Left ventricle myocardium inferior (tissue), 1 donor: Measurements from ENCODE around the gene GPR157. TPM values are rescaled to one million over a fixed set of nuclear protein-coding genes. Genes with fewer than 3 reads are reported as not detected.

ENCODE experiments used
- DNase-seq: peaks from one replicate; pipeline ENCODE4 v3.0.0-alpha.2; 2020
- H3K27ac ChIP-seq: fragments of 200-600 bp; replicated peaks from 2 replicates; pipeline ENCODE4 v1.8.0; 2021
- H3K27me3 ChIP-seq: fragments of 200-600 bp; 2 replicates; pipeline ENCODE4 v1.8.0; 2021; ENCODE audit warnings: low read depth
- H3K36me3 ChIP-seq: fragments of 200-600 bp; 2 replicates; pipeline ENCODE4 v1.8.0; 2021
- H3K4me1 ChIP-seq: fragments of 200-600 bp; 2 replicates; pipeline ENCODE4 v1.8.0; 2021
- H3K4me3 ChIP-seq: fragments of 200-600 bp; 2 replicates; pipeline ENCODE4 v1.8.0; 2021; ENCODE audit warnings: mild to moderate bottlenecking, moderate library complexity
- H3K9me3 ChIP-seq: fragments of 200-600 bp; replicated peaks from 2 replicates; pipeline ENCODE4 v1.8.0; 2021
- intact Hi-C: fragments of 100-400 bp; cut with micrococcal nuclease; formaldehyde crosslinking; loops from one replicate; pipeline ENCODE4 v1.11.0; 2022
- total RNA-seq: library from RNA; stranded (reverse); fragmentation: NEBNext Ultra II Directional; extraction: Animal tissue kit (Norgen Biotek cat#: 25700); gene quantifications from one replicate; pipeline ENCODE4 v1.2.1, GENCODE V29; 2021
- TF ChIP-seq, protein P1 (sequence below): fragments of 200-600 bp; IDR thresholded peaks from 2 replicates; pipeline ENCODE4 v1.8.0; 2021; ENCODE audit warnings: antibody characterized with exemption, mild to moderate bottlenecking, borderline replicate concordance
- donor health status: DM: no; HTN: yes; CAD: no; lungs with severe emphysema.

The GPR157 gene
- total RNA-seq, 1 donor from 2014 or later = 48.4 TPM

DNA sequence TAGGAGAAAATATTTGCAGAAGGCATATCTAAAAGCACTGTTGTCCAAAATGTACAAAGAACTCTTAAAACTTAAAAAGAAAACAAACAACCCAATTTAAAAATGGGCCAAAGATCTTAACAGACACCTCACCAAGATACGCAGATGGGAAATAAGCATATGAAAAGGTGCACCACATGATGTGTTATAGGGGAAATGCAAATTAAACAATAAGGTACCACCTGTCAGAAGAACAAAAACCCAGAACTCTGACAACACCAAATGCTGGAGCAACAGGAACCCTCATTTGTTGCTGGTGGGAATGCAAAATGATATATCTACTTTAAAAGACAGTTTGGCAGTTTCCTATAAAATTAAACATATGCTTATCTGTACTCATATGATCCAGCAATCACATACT is 77.5 kb downstream of the GPR157 start:
- intact Hi-C loops = no loop called here
- H3K27ac ChIP-seq = no peak overlapping the region
- no peak for DNase-seq
- no peaks in the 10 kb centered on the region for H3K27me3 ChIP-seq
- H3K36me3 ChIP-seq = no peaks in the 10 kb centered on the region
- H3K9me3 ChIP-seq = no peaks in the 10 kb centered on the region
- TF ChIP-seq, protein P1, sequence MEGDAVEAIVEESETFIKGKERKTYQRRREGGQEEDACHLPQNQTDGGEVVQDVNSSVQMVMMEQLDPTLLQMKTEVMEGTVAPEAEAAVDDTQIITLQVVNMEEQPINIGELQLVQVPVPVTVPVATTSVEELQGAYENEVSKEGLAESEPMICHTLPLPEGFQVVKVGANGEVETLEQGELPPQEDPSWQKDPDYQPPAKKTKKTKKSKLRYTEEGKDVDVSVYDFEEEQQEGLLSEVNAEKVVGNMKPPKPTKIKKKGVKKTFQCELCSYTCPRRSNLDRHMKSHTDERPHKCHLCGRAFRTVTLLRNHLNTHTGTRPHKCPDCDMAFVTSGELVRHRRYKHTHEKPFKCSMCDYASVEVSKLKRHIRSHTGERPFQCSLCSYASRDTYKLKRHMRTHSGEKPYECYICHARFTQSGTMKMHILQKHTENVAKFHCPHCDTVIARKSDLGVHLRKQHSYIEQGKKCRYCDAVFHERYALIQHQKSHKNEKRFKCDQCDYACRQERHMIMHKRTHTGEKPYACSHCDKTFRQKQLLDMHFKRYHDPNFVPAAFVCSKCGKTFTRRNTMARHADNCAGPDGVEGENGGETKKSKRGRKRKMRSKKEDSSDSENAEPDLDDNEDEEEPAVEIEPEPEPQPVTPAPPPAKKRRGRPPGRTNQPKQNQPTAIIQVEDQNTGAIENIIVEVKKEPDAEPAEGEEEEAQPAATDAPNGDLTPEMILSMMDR = no peak
- H3K4me3 ChIP-seq = no peak overlapping the region
- peaks cover 11% of the 10 kb centered on the region for H3K4me1 ChIP-seq

GRCh38 chr1:9050803-9051202 is 78.1 kb downstream of the GPR157 start:
- no peak for DNase-seq
- H3K4me3 ChIP-seq = no peak overlapping the region
- H3K36me3 ChIP-seq = no peaks in the 10 kb centered on the region
- TF ChIP-seq, protein P1 = no peak
- no peaks in the 10 kb centered on the region for H3K27me3 ChIP-seq
- H3K9me3 ChIP-seq = no peaks in the 10 kb centered on the region
- peaks cover 11% of the 10 kb centered on the region for H3K4me1 ChIP-seq
- intact Hi-C loops = no loop called here
- no peak overlapping the region for H3K27ac ChIP-seq

Other genes with a start within 250 kb of the GPR157 start
- gene CA6, start 183.2 kb downstream of the GPR157 start, total RNA-seq = not detected
- gene SLC2A7, start 102.7 kb downstream of the GPR157 start, total RNA-seq = not detected
- gene SLC2A5, start 59.5 kb downstream of the GPR157 start, total RNA-seq = 4.2 TPM
- 21.9 TPM for gene H6PD, start 105.7 kb upstream of the GPR157 start, total RNA-seq
- gene SPSB1, start 163.8 kb upstream of the GPR157 start, total RNA-seq = 17.6 TPM